Activated CD4-positive, alpha-beta memory T cell treated with anti-CD3 and anti-CD28 coated beads, Interleukin-2, amount 10 ng/mL, durations not matched to agents 7 days and 5 days (primary cell): ENCODE data around the gene OR8B3. TPM values are rescaled to one million over a fixed set of nuclear protein-coding genes. Genes with fewer than 3 reads are reported as not detected.
"Not testable (repeated sequence)": the region's sequence is repeated elsewhere in the genome, so short reads cannot be mapped to it uniquely, and the experiment has no call there.

ENCODE experiments used
- CTCF ChIA-PET: fragments of 350-600 bp; sonication (Branson Sonifier 250); formaldehyde crosslinking; loops from one replicate; lab custom pipeline; 2021; ENCODE audit warnings: antibody characterized with exemption, inconsistent platforms; lab: Charles Lee
- POLR2A ChIA-PET: fragments of 350-600 bp; sonication (Branson Sonifier 250); formaldehyde crosslinking; loops from one replicate; lab custom pipeline; 2021; ENCODE audit warnings: antibody characterized with exemption; lab: Charles Lee
- DNase-seq: peaks from one replicate; pipeline ENCODE4 v3.0.0-alpha.2; 2020
- H3K27ac Mint-ChIP-seq: one replicate; pipeline ENCODE4 v1.8.0; 2021; ENCODE audit warnings: mild to moderate bottlenecking, mixed read lengths
- H3K27me3 Mint-ChIP-seq: one replicate; pipeline ENCODE4 v1.8.0; 2021; ENCODE audit warnings: mixed read lengths
- H3K36me3 Mint-ChIP-seq: one replicate; pipeline ENCODE4 v1.8.0; 2021; ENCODE audit warnings: low read depth, mixed read lengths
- H3K4me1 Mint-ChIP-seq: one replicate; pipeline ENCODE4 v1.8.0; 2021; ENCODE audit warnings: mixed read lengths
- H3K4me3 Mint-ChIP-seq: one replicate; pipeline ENCODE4 v1.8.0; 2021; ENCODE audit warnings: mild to moderate bottlenecking, mixed read lengths
- H3K9me3 Mint-ChIP-seq: one replicate; pipeline ENCODE4 v1.8.0; 2021; ENCODE audit warnings: mixed read lengths
- total RNA-seq, 2 experiments: library from RNA; stranded (reverse); gene quantifications; one replicate each; pipeline ENCODE4 v1.2.3, GENCODE V29; 2021

OR8B3 gene
- total RNA-seq, 2 experiments from 2014 or later = not detected

DNA sequence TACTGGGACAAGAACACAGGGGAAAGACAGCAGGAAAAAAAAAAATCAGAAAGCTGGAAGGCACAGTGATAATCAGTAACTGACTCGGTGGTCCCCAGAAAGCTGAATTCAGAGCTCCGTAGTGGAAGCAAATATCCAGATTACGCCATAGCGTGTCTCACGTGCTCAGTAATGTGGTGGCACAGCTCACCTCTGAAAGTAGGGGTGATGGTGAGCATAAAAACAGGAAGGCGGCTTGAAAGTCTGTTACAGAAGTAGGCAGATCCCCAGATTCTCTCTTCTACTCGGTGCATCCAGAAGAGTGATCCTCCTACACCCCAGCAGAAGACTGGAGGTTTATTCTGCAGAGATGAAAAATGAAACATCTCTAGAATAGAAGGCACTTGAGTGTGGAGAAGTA lies 11.1 kb upstream of the OR8B3 start:
- Mint-ChIP-seq H3K4me1 (no peaks in the 10 kb centered on the region), H3K36me3 (no peaks in the 10 kb centered on the region), H3K9me3 (no peaks in the 10 kb centered on the region), H3K27ac (no peak overlapping the region), H3K27me3 (peaks cover 17% of the 10 kb centered on the region), H3K4me3 (no peak overlapping the region)
- ChIA-PET CTCF (no interaction called here), POLR2A (no interaction called here)
- no peak for DNase-seq

DNA sequence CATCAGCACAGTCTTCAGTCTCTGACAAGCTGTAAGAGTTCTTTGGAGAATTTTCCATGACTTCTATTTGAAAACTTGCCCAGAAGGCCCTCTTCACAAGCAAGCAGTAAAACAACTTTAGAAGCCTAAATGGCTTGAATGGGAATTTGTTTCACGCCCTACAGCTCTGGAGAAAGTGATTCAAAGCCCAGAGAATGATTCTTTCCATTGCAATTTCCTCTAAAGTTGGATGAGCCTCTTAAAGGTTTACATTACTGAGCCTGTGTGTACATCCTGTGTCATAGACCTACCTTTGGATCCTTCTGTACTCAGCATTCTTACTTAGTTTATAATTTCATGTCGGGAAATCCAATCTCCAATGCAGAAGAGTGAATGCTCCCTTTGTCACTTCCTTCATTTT lies 6.8 kb upstream of the OR8B3 start:
- Mint-ChIP-seq H3K36me3 (no peaks in the 10 kb centered on the region), H3K27me3 (peaks cover 19% of the 10 kb centered on the region), H3K4me3 (no peak overlapping the region), H3K27ac (no peak overlapping the region), H3K4me1 (peaks cover 3% of the 10 kb centered on the region), H3K9me3 (no peaks in the 10 kb centered on the region)
- DNase-seq = no peak
- CTCF ChIA-PET = no interaction called here
- POLR2A ChIA-PET = no interaction called here

DNA sequence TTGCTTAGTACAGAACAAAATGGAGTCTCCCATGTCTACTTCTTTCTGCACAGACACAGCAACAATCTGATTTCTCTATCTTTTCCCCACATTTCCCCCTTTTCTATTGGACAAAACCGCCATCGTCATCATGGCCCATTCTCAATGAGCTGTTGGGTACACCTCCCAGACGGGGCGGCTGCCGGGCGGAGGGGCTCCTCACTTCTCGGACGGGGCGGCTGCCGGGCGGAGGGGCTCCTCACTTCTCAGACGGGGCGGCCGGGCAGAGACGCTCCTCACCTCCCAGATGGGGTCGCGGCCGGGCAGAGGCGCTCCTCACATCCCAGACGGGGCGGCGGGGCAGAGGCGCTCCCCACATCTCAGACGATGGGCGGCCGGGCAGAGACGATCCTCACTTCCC lies 4.4 kb upstream of the OR8B3 start:
- POLR2A ChIA-PET, H3K4me1 Mint-ChIP-seq, H3K27ac Mint-ChIP-seq, H3K27me3 Mint-ChIP-seq, H3K9me3 Mint-ChIP-seq, DNase-seq, H3K4me3 Mint-ChIP-seq, H3K36me3 Mint-ChIP-seq: not testable (repeated sequence)
- CTCF ChIA-PET = interaction anchor here (1.4 to 2.5 kb wide), 3 partner anchors 71 to 181 kb away, joined by 3 to 22 read pairs (median 4); no protein-coding TSS in a partner anchor

DNA sequence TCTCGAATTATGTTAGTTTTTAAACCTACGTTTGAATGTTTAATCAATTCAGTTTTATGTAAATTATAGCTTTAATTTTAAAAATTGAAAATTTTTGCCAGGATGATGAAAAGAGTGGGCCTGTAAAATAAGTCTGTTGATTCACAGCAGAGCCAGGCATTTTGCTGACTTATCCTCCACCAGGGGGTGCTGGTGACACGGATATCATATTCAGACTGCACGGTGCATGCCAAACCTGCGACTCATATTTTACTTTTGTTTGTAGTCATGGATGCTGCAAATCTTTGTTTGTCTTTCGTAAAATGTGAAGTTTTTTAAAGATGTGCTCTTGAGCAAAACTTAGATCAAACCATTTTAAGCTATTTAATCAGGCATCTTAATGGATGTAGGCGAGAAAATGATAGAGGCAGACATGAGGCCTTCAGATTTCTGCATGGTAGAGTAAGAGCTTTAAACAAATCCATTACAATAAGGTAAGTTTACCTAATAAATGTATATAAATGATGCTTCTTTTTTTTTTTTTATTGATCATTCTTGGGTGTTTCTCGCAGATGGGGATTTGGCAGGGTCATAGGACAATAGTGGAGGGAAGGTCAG lies 3.6 kb upstream of the OR8B3 start:
- POLR2A ChIA-PET = no interaction called here
- CTCF ChIA-PET = interaction anchor here (0.6 to 2.5 kb wide), 19 partner anchors 9 to 481 kb away, joined by 3 to 22 read pairs (median 3); no protein-coding TSS in a partner anchor
- H3K9me3 Mint-ChIP-seq = no peaks in the 10 kb centered on the region
- H3K27me3 Mint-ChIP-seq = peaks cover 6% of the 10 kb centered on the region
- H3K4me3 Mint-ChIP-seq = no peak overlapping the region
- H3K4me1 Mint-ChIP-seq = peaks cover 3% of the 10 kb centered on the region
- no peaks in the 10 kb centered on the region for H3K36me3 Mint-ChIP-seq
- peak; percentile 59 for DNase-seq
- no peak overlapping the region for H3K27ac Mint-ChIP-seq

DNA sequence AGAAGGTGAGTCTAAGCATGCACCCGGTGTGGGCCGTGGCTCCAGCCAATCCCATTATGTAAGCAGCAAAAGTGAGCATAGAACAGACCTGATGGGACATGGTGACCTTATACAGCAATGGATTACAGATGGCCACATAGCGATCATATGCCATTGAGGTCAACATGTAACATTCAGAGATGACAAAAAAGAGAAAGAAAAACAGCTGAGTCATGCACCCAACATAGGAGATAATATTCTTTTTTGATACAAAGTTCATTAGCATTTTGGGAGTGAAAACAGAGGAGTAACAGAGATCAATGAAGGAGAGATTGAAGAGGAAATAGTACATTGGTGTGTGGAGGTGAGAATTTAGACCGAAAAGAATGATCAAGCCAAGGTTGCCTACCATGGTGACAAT lies 2.0 kb downstream of the OR8B3 start:
- H3K4me3 Mint-ChIP-seq, DNase-seq, H3K27ac Mint-ChIP-seq, H3K4me1 Mint-ChIP-seq, H3K27me3 Mint-ChIP-seq, POLR2A ChIA-PET, H3K36me3 Mint-ChIP-seq, CTCF ChIA-PET, H3K9me3 Mint-ChIP-seq: not testable (repeated sequence)

DNA sequence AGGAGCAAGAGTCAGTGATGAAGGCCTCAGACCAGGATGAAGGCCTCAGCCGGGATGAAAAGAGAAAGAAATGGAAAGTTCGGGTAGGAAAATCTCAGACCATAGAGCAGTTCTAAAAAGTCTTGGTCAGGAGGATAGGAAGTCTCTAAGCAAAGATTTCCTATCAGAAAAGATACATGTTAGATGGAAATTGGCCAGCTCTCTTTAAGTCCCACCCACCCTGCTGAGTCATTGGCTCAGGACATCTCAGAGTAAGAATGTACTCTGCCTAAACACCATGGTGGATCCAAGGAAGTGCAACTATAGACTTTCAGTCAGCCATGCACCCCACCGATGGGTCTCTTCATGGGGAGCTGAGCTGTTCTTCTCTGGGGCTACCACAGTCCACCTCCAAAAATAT lies 4.4 kb downstream of the OR8B3 start:
- Mint-ChIP-seq H3K4me1 (no peaks in the 10 kb centered on the region), H3K27me3 (no peaks in the 10 kb centered on the region), H3K4me3 (no peak overlapping the region), H3K36me3 (no peaks in the 10 kb centered on the region), H3K9me3 (no peaks in the 10 kb centered on the region), H3K27ac (no peak overlapping the region)
- no peak for DNase-seq
- ChIA-PET CTCF (no interaction called here), POLR2A (no interaction called here)

DNA sequence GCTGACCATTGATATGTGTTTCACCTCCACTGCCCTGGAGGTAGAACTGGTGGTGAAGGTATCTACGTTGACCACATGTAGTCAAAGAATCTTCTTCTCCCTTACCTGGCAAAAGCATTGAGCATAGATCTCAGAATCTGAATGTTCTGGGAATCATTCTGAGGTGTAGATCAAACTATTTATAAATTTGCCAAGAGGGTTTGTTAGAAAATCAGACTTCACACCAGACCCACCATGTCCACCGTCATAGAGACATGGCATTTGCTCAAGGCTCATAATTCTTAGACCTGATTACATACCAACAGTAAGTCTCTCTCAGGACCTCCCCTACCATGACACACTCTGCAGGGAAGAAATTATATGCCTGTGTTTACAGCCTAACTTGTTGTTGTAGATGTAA lies 14.4 kb downstream of the OR8B3 start, which contains the start of gene OR8B2:
OR8B2 (minus strand) TSS at position 101 of the 400 bp plus-strand sequence. CDS start 1,156 bp downstream, outside the sequence.
- CTCF ChIA-PET = no interaction called here

DNA sequence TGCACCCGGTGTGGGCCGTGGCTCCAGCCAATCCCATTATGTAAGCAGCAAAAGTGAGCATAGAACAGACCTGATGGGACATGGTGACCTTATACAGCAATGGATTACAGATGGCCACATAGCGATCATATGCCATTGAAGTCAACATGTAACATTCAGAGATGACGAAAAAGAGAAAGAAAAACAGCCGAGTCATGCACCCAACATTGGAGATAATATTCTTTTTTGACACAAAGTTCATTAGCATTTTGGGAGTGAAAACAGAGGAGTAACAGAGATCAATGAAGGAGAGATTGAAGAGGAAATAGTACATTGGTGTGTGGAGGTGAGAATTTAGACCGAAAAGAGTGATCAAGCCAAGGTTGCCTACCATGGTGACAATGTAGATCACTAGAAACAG lies 16.0 kb downstream of the OR8B3 start:
- H3K27ac Mint-ChIP-seq, H3K36me3 Mint-ChIP-seq, H3K4me3 Mint-ChIP-seq, POLR2A ChIA-PET, DNase-seq, H3K9me3 Mint-ChIP-seq, CTCF ChIA-PET, H3K27me3 Mint-ChIP-seq, H3K4me1 Mint-ChIP-seq: not testable (repeated sequence)

More for the DNA sequence above, 14.4 kb downstream of the OR8B3 start, which contains the start of gene OR8B2:
- POLR2A ChIA-PET = no interaction called here
- DNase-seq = no peak
- peaks cover 2% of the 10 kb centered on the region for H3K9me3 Mint-ChIP-seq
- H3K4me1 Mint-ChIP-seq = no peaks in the 10 kb centered on the region
- no peaks in the 10 kb centered on the region for H3K36me3 Mint-ChIP-seq
- H3K27me3 Mint-ChIP-seq = no peaks in the 10 kb centered on the region
- H3K27ac Mint-ChIP-seq = no peak within 1 kb of the TSS
- no peak within 1 kb of the TSS for H3K4me3 Mint-ChIP-seq

DNA sequence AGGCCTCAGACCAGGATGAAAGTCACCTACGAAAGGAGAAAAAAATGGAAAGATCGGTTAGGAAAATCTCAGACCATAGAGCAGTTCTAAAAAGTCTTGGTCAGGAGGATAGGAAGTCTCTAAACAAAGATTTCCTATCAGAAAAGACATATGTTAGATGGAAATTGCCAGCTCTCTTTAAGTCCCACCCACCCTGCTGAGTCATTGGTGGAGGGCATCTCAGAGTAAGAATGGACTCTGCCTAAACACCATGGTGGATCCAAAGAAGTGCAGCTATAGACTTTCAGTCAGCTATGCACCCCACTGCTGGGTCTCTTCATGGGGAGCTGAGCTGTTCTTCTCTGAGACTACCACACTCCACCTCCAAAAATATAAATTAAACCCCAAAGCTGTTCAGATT lies 18.2 kb downstream of the OR8B3 start:
- H3K4me1 Mint-ChIP-seq = no peaks in the 10 kb centered on the region
- no peaks in the 10 kb centered on the region for H3K9me3 Mint-ChIP-seq
- H3K36me3 Mint-ChIP-seq = no peaks in the 10 kb centered on the region
- H3K4me3 Mint-ChIP-seq = no peak overlapping the region
- H3K27ac Mint-ChIP-seq = no peak overlapping the region
- CTCF ChIA-PET = no interaction called here
- DNase-seq = no peak
- POLR2A ChIA-PET = no interaction called here
- no peaks in the 10 kb centered on the region for H3K27me3 Mint-ChIP-seq

DNA sequence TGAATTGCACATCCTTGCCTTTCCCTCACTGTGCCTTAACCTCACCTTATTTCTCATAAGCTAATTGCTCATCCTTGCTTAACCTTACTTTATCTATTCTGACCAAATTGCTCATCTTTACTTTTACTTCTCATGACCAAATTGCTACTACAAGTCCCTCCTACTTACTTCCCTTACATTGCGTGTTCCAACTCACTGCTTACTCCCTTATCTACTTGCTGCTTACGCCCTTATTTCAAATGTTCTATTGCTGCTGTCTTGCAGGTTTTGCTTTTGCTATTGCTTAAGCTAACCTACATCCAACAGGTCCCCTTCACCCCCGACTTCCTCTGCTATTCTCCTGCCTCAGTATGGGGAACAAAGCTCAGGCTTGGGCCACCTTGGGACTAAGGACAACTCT lies 22.5 kb downstream of the OR8B3 start:
- H3K27ac Mint-ChIP-seq = no peak overlapping the region
- no peak for DNase-seq
- no peaks in the 10 kb centered on the region for H3K27me3 Mint-ChIP-seq
- H3K9me3 Mint-ChIP-seq = no peaks in the 10 kb centered on the region
- ChIA-PET POLR2A (no interaction called here), CTCF (no interaction called here)
- H3K4me1 Mint-ChIP-seq = no peaks in the 10 kb centered on the region
- no peaks in the 10 kb centered on the region for H3K36me3 Mint-ChIP-seq
- no peak overlapping the region for H3K4me3 Mint-ChIP-seq

DNA sequence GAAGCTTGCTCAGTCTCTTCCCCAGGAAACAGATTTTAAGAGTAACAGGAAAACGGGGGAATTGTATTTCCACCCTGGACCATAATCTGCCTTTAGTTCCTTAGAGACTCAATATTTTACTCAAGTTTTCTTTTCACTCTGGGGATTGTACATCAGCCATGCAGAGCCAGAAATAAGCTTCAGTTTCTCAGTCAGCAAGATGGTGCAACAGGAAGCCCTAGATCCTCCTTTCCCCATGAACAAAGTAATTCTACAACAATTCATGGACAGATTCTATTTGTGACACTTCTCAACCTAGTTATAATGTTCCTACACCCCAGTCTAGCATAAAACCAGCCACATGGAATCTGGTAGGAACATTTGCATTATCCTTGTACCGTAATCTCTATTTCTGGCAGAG lies 39.3 kb downstream of the OR8B3 start:
- no peak overlapping the region for H3K4me3 Mint-ChIP-seq
- DNase-seq = no peak
- no peaks in the 10 kb centered on the region for H3K36me3 Mint-ChIP-seq
- ChIA-PET POLR2A (no interaction called here), CTCF (no interaction called here)
- no peaks in the 10 kb centered on the region for H3K9me3 Mint-ChIP-seq
- H3K4me1 Mint-ChIP-seq = no peaks in the 10 kb centered on the region
- no peaks in the 10 kb centered on the region for H3K27me3 Mint-ChIP-seq
- no peak overlapping the region for H3K27ac Mint-ChIP-seq

DNA sequence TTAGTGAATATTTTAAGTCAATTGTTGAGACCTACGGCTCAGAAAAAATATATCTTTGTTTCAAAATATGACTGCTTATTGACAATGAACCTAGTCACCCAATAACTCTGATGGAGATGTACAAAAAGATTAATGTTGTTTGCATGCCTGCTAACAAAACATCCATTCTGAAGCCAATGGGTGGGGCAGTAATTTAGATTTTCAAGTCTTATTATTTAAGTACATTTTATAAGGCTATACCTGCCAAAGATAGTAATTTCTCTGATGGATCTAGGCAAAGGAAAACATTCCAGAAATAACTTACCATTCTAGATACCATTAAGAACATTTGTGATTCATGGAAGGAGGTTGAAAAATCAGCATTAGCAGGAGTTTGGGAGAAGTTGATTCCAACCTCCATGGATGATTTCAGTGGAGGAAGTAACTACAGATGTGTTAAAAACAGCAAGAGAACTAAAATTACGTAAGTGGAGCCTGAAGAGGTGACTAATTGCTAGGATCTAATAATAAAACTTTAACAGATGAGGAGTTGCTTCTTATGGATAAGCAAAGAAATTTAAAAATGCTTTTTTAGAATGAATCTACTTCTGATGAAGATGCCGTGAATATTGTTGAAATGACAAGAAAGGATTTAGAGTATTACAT lies 52.4 kb downstream of the OR8B3 start:
- CTCF ChIA-PET = no interaction called here

More for the DNA sequence above, 52.4 kb downstream of the OR8B3 start:
- Mint-ChIP-seq H3K36me3 (no peaks in the 10 kb centered on the region), H3K9me3 (no peaks in the 10 kb centered on the region), H3K27me3 (no peaks in the 10 kb centered on the region), H3K27ac (no peak overlapping the region), H3K4me1 (no peaks in the 10 kb centered on the region), H3K4me3 (no peak overlapping the region)
- DNase-seq = no peak
- POLR2A ChIA-PET = no interaction called here
